ENCODE measurements around the gene STRA8. TPM values are rescaled to one million over a fixed set of nuclear protein-coding genes. Genes with fewer than 3 reads are reported as not detected.

STRA8 gene, protein sequence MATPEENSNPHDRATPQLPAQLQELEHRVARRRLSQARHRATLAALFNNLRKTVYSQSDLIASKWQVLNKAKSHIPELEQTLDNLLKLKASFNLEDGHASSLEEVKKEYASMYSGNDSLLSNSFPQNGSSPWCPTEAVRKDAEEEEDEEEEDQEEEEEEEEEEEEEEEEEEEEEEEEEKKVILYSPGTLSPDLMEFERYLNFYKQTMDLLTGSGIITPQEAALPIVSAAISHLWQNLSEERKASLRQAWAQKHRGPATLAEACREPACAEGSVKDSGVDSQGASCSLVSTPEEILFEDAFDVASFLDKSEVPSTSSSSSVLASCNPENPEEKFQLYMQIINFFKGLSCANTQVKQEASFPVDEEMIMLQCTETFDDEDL
- total RNA-seq (2014; rRNA removed; shearing (Covaris generic)) = not detected in 2 replicates

GRCh38 chr7:135233570-135233969 is at the start of gene STRA8:
Gene STRA8, plus strand, starts transcription at chr7:135233838. Its CDS starts 6,687 bp downstream, at chr7:135240525.
- DNase-seq (ENCODE audit: low spot score) = no peak

DNA sequence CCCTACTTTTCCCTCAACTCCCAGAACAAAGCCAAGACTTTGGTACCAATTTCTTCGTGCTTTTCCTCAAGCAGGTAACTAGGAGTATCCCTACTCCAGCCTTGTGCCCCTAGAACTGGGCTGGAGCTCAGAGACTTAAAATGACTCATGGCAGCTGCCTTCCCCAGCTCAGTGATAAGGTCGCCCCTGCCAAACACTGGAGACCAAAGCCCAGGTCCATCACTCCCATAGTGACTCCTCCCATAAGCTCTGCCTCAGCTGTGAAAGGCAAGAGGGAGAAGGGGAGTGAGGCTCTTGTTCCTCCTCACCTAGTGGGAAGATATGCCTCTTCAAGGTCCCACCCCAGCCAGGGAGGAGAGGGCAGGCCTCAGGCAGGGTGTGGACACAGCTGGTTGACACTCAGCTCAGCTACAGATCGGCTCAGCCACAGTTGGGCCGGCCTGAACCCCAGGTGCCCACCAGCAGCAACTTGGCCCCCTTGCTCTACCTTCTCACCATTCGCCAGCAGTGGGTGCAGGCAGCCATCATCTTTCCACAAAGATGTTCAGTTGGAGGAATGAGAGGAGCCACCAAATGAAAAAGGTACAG is 49.3 kb upstream of the STRA8 start:
- no peak for DNase-seq (ENCODE audit: low spot score)

GRCh38 chr7:135185471-135186260 is 48.0 kb upstream of the STRA8 start:
- no peak for DNase-seq (ENCODE audit: low spot score)

- DNase-seq (ENCODE audit: low spot score) = no peak
These were observed 47.4 kb upstream of the STRA8 start for GRCh38 chr7:135186261-135186540.

- no peak for DNase-seq (ENCODE audit: low spot score)
These were observed 46.8 kb upstream of the STRA8 start for GRCh38 chr7:135186841-135187253.

GRCh38 chr7:135188298-135188984 is 45.2 kb upstream of the STRA8 start:
- DNase-seq (ENCODE audit: low spot score) = no peak

GRCh38 chr7:135189221-135189662 is 44.4 kb upstream of the STRA8 start:
- no peak for DNase-seq (ENCODE audit: low spot score)

- DNase-seq (ENCODE audit: low spot score) = no peak
These were observed 43.7 kb upstream of the STRA8 start for GRCh38 chr7:135189961-135190360.

GRCh38 chr7:135190703-135191102 is 42.9 kb upstream of the STRA8 start:
- DNase-seq (ENCODE audit: low spot score) = no peak

- DNase-seq (ENCODE audit: low spot score) = no peak
These were observed 40.6 kb upstream of the STRA8 start for GRCh38 chr7:135192914-135193536.

DNA sequence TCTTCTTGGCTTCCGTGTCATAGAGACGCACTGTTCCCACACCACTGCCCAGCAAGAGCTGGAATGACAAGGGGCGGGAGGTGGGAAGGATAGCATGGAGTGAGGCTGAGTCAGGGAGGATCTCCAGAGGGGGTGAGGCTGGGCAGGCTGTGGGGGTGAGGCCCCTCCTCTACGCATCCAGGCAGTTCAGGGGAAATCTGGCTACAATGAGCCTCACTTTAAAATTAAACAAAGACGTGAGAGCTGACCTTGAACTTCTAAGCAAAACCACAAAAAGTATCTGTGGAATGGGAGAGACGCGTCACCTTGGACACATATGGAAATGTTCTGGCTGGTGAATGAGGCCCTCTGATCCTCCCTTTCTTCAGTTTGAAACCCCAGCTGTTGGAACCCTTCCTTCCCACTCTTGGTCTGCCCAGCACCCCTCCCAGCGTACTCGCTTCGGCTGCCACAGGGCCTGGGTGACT is 40.0 kb upstream of the STRA8 start:
- no peak for DNase-seq (ENCODE audit: low spot score)

GRCh38 chr7:135194494-135195095 is 39.0 kb upstream of the STRA8 start:
- no peak for DNase-seq (ENCODE audit: low spot score)

DNA sequence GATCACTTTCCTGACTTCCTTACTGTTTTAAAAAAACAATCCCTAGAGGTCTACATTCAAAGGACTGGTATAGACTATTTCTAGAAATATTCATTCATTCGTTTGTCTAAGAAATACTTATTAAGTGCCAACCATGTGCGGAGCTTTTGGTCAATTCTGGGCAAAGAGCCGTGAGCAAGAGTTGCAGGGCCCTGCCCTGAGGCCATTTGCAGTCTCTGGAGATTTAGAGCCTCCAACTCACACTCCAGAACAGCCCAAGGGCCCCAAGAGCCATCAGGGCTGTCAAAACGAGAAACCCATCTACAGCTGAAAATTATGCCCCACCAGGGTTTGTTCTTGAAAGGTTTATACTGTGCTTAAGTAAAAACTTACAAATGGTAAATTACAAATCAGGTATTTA is 38.5 kb upstream of the STRA8 start:
- DNase-seq (ENCODE audit: low spot score) = no peak

- no peak for DNase-seq (ENCODE audit: low spot score)
These were observed 37.5 kb upstream of the STRA8 start for GRCh38 chr7:135195968-135196629.

- no peak for DNase-seq (ENCODE audit: low spot score)
These were observed 36.3 kb upstream of the STRA8 start for GRCh38 chr7:135197343-135197742.

DNA sequence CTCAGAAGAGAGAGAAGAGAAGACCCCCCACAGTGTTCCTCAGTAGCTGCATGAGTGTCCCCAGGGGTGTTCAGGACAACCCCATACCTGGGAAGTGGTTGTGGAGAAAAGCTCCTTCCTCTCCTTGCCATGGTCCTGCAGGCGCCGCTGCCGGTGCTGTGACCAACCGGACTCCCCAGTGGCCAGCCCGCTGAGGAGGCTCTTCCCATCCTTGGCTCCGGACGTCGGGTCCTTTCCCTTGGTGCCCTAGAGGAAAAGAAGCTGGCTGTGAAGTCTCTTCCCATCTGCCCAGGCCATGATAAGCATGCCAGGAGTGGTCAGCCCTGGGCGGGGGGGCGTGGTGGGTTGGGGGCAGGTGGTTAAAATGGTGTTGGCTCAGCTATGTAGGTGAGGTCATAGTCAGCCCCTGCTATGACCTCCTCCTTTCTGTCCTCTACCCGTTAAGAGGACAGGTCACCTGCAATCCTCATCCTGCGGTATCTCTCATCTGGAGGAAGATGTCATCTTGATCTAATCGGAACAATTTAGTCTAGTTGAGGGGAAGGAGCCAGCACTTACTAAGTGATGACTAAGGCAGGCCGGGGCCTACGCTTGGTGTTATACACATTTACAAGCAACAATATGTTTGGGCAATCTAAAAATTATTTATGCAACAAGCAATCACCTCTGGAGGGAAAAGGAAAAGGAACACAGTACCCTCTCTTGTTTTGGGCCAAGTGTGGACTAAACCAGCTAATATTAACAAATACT is 35.6 kb upstream of the STRA8 start:
- no peak for DNase-seq (ENCODE audit: low spot score)

DNA sequence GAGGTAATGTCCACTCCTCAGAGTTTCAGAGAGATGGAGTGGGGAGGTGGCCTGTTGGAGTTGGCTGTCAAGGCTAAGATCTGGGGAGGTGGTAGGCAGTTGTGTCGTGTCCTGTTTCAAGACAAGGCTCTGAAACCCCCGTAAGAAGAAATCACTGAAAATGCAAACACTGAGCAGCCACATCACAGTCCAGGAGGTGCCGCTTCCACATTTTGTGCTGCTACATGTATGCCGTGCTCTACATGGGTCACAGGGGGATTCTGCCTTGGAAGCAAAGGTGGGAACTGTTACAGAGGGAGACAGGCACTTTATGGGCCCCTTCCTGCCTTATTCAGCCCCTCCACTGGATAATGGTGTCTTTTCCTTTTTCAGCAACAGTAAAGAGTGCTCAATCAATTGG is 34.2 kb upstream of the STRA8 start:
- no peak for DNase-seq (ENCODE audit: low spot score)

DNA sequence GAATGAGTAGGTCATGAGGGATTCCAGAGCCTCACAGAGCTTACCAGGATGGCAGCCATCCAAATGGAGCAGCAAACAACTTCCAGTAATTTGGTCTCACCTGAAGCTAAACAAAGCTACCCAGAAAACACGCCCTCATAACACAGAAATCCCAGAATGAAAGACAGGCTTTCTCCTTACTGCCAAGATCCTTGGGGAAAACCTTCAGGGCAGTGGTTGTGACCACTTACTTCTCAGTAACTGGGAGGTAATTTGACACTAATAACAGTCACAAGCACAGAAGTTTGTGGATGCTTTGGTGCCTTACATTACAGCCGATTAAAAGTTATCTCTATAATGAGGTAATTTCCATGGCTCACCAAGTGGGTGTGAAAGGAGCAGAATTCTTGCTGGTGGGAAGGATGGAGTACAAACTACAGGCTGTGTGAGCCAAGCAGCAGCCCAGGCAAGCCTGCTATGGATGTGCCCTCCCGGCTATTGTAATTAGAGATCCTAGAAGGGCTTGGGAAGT is 32.8 kb upstream of the STRA8 start:
- DNase-seq (ENCODE audit: low spot score) = no peak

- DNase-seq (ENCODE audit: low spot score) = no peak
These were observed 32.3 kb upstream of the STRA8 start for GRCh38 chr7:135201350-135201749.

Measured in HT-29 (cell line).